Fibroblast of the aortic adventitia (primary cell): Measurements from ENCODE around the gene LIMK2. TPM values are rescaled to one million over a fixed set of nuclear protein-coding genes. Genes with fewer than 3 reads are reported as not detected.
"Not testable (repeated sequence)": the region's sequence is repeated elsewhere in the genome, so short reads cannot be mapped to it uniquely, and the experiment has no call there.

Source experiments
- DNase-seq: peaks from one replicate; pipeline ENCODE4 v3.0.0-alpha.2; 2010; ENCODE audit warnings: low read depth
- H3K4me3 ChIP-seq: 2 replicates; pipeline ENCODE4 v1.5.1; 2011; ENCODE audit warnings: low read depth, mild to moderate bottlenecking, control low read depth, low read length, moderate library complexity
- CTCF ChIP-seq: IDR thresholded peaks from 2 replicates; pipeline ENCODE4 v1.5.1; 2011; ENCODE audit warnings: mild to moderate bottlenecking, low read length, control low read depth, inconsistent platforms; ENCODE audit not compliant: insufficient read depth
- total RNA-seq: library from RNA; depleted of rRNA; stranded (reverse); fragments of >200 nt; gene quantifications from 2 replicates; pipeline ENCODE4 v1.2.3, GENCODE V29; 2012; ENCODE audit warnings: low replicate concordance

The LIMK2 gene
- total RNA-seq, 1 donor, result 10.0 TPM

GRCh38 chr22:31230871-31231621 lies 18.9 kb downstream of the LIMK2 start:
- DNase-seq, result peak; percentile 79
- peak; percentile 85 for TF ChIP-seq CTCF
- no peak overlapping the region for H3K4me3 ChIP-seq

GRCh38 chr22:31233001-31233400 lies 20.9 kb downstream of the LIMK2 start:
- no peak for TF ChIP-seq CTCF
- DNase-seq, result no peak
- no peak overlapping the region for H3K4me3 ChIP-seq

GRCh38 chr22:31235081-31235480 lies 23.0 kb downstream of the LIMK2 start:
- no peak overlapping the region for H3K4me3 ChIP-seq
- no peak for TF ChIP-seq CTCF
- no peak for DNase-seq

- H3K4me3 ChIP-seq, DNase-seq: not testable (repeated sequence)
These were observed 23.9 kb downstream of the LIMK2 start for GRCh38 chr22:31236044-31236443.

- no peak overlapping the region for H3K4me3 ChIP-seq
- DNase-seq, result no peak
- no peak for TF ChIP-seq CTCF
These were observed 26.0 kb downstream of the LIMK2 start for GRCh38 chr22:31238057-31238456.

GRCh38 chr22:31239771-31240370 lies 27.8 kb downstream of the LIMK2 start:
- DNase-seq, result peak; percentile 59
- no peak overlapping the region for H3K4me3 ChIP-seq
- no peak for TF ChIP-seq CTCF

GRCh38 chr22:31241200-31241599 lies 29.1 kb downstream of the LIMK2 start:
- no peak for DNase-seq

More at GRCh38 chr22:31241200-31241599, 29.1 kb downstream of the LIMK2 start:
- TF ChIP-seq CTCF, result no peak
- H3K4me3 ChIP-seq, result no peak overlapping the region
